ENCODE data around the gene NUP93. TPM values are rescaled to one million over a fixed set of nuclear protein-coding genes. Genes with fewer than 3 reads are reported as not detected.

Gene NUP93
- polyA plus RNA-seq, 1 of the 3 experiments (the other 2 are of a cell fraction) = 43.1 TPM

GRCh38 chr16:56817056-56817455 lies 87.1 kb downstream of the NUP93 start:
- CTCF ChIA-PET = interaction anchor here (1.0 to 1.8 kb wide), 4 partner anchors 19 to 58 kb away, joined by 3 to 5 read pairs (median 3); no protein-coding TSS in a partner anchor

GRCh38 chr16:56817938-56818337 lies 88.0 kb downstream of the NUP93 start:
- H3K9me2 ChIP-seq = no peaks in the 10 kb centered on the region
- WGBS (ENCODE audit: low lambda C conversion rate) = 96% methylated on average over 1 of the region's 1 CpG
- ChIA-PET CTCF (interaction anchor here (1.0 to 1.8 kb wide), 4 partner anchors 12 to 57 kb away, joined by 3 to 5 read pairs (median 4); no protein-coding TSS in a partner anchor), POLR2A (no interaction called here)
- no peak overlapping the region for H2AFZ ChIP-seq (ENCODE audit: low read depth)
- H3K4me2 ChIP-seq = no peak overlapping the region
- H3F3A ChIP-seq (replicated peaks; ENCODE audit: insufficient read depth) = no peaks in the 10 kb centered on the region
- H4K20me1 ChIP-seq (ENCODE audit: insufficient read depth) = no peaks in the 10 kb centered on the region
- peaks cover 0 to 8% of the 10 kb centered on the region in 2 experiments; a peak in 2 of 4 replicates for H3K4me1 ChIP-seq (ENCODE audit: control insufficient read depth in 1 of 2, insufficient read depth in 2 of 2, low read depth in 1 of 2, low read length in 1 of 2)
- H3K27ac ChIP-seq (ENCODE audit: low read depth in 2 of 2, low read length in 1 of 2) = no peak overlapping the region
- no peak for DNase-seq
- H3K36me3 ChIP-seq (replicated peaks in 1 of 2; ENCODE audit: control insufficient read depth in 1 of 2, insufficient read depth in 2 of 2, low read length in 1 of 2) = peaks cover 18 to 23% of the 10 kb centered on the region in 2 experiments
- no peaks in the 10 kb centered on the region for H3K79me2 ChIP-seq (ENCODE audit: insufficient read depth)
- H3K9ac ChIP-seq = no peak overlapping the region
- H3K27me3 ChIP-seq (ENCODE audit: insufficient read depth) = no peaks in the 10 kb centered on the region
- H3K9me3 ChIP-seq = no peaks in the 10 kb centered on the region
- no peak overlapping the region for H3K4me3 ChIP-seq (ENCODE audit: low read depth in 2 of 2, low read length in 1 of 2)
- no peak for TF ChIP-seq RAD21 (IDR thresholded peaks at IDR 0.05; ENCODE audit: low read length)
- TF ChIP-seq YY1 (IDR thresholded peaks at IDR 0.05; ENCODE audit: low read depth) = no peak
- TF ChIP-seq FOXJ3 (CRISPR knock-in tag; IDR thresholded peaks at IDR 0.05) = no peak
- no peak for TF ChIP-seq SIN3A (IDR thresholded peaks at IDR 0.05; ENCODE audit: borderline replicate concordance, low read depth, low read length)
- TF ChIP-seq JUND (IDR thresholded peaks at IDR 0.05) = no peak
- no peak for TF ChIP-seq RFX5 (IDR thresholded peaks at IDR 0.05; ENCODE audit: low read length)
- TF ChIP-seq CHD2 (IDR thresholded peaks at IDR 0.05; ENCODE audit: low read length, partially characterized antibody) = no peak
- TF ChIP-seq MXI1 (IDR thresholded peaks at IDR 0.05; ENCODE audit: low read depth, low read length) = no peak
- no peak for TF ChIP-seq USF2 (IDR thresholded peaks at IDR 0.05; ENCODE audit: borderline replicate concordance, low read depth, low read length)
- TF ChIP-seq EP300 (IDR thresholded peaks at IDR 0.05; ENCODE audit: borderline replicate concordance in 1 of 2, low read depth in 1 of 2, low read length in 1 of 2) = no peak
- TF ChIP-seq NFIC (IDR thresholded peaks at IDR 0.05; ENCODE audit: borderline replicate concordance) = no peak
- no peak for TF ChIP-seq MAX (IDR thresholded peaks at IDR 0.05; ENCODE audit: low read depth)
- no peak for TF ChIP-seq REST (IDR thresholded peaks at IDR 0.05; ENCODE audit: low read depth, low read length)

More at GRCh38 chr16:56817056-56817455, 87.1 kb downstream of the NUP93 start:
- Histone ChIP-seq H3K4me2 (no peak overlapping the region), H3K9me2 (no peaks in the 10 kb centered on the region), H3K9me3 (no peaks in the 10 kb centered on the region), H3K4me3 (ENCODE audit: low read depth in 2 of 2, low read length in 1 of 2) (no peak overlapping the region), H4K20me1 (ENCODE audit: insufficient read depth) (no peaks in the 10 kb centered on the region), H3K36me3 (replicated peaks in 1 of 2; ENCODE audit: control insufficient read depth in 1 of 2, insufficient read depth in 2 of 2, low read length in 1 of 2) (peaks cover 17 to 18% of the 10 kb centered on the region in 2 experiments), H2AFZ (ENCODE audit: low read depth) (no peak overlapping the region), H3K27ac (ENCODE audit: low read depth in 2 of 2, low read length in 1 of 2) (no peak overlapping the region), H3K79me2 (ENCODE audit: insufficient read depth) (no peaks in the 10 kb centered on the region), H3K9ac (no peak overlapping the region), H3K4me1 (ENCODE audit: control insufficient read depth in 1 of 2, insufficient read depth in 2 of 2, low read depth in 1 of 2, low read length in 1 of 2) (peaks cover 2 to 17% of the 10 kb centered on the region in 2 experiments; a peak in 3 of 4 replicates), H3K27me3 (ENCODE audit: insufficient read depth) (no peaks in the 10 kb centered on the region), H3F3A (replicated peaks; ENCODE audit: insufficient read depth) (peaks cover 6% of the 10 kb centered on the region)
- POLR2A ChIA-PET = no interaction called here
- no peak for DNase-seq
- TF ChIP-seq ZBTB33 (IDR thresholded peaks at IDR 0.05; ENCODE audit: borderline replicate concordance, low read depth) (no peak), RFX5 (IDR thresholded peaks at IDR 0.05; ENCODE audit: low read length) (no peak), IRF3 (IDR thresholded peaks at IDR 0.05; ENCODE audit: low read depth, low read length) (no peak), EP300 (IDR thresholded peaks at IDR 0.05; ENCODE audit: borderline replicate concordance in 1 of 2, low read depth in 1 of 2, low read length in 1 of 2) (no peak)
